ENCODE data around the gene RPL29. TPM values are rescaled to one million over a fixed set of nuclear protein-coding genes. Genes with fewer than 3 reads are reported as not detected.

The RPL29 gene
- total and polyA plus RNA-seq, 2 of the 8 experiments (the other 6 are each of a cell fraction or from before 2014, with no cell fraction given) = 1,467 to 2,660 TPM

DNA sequence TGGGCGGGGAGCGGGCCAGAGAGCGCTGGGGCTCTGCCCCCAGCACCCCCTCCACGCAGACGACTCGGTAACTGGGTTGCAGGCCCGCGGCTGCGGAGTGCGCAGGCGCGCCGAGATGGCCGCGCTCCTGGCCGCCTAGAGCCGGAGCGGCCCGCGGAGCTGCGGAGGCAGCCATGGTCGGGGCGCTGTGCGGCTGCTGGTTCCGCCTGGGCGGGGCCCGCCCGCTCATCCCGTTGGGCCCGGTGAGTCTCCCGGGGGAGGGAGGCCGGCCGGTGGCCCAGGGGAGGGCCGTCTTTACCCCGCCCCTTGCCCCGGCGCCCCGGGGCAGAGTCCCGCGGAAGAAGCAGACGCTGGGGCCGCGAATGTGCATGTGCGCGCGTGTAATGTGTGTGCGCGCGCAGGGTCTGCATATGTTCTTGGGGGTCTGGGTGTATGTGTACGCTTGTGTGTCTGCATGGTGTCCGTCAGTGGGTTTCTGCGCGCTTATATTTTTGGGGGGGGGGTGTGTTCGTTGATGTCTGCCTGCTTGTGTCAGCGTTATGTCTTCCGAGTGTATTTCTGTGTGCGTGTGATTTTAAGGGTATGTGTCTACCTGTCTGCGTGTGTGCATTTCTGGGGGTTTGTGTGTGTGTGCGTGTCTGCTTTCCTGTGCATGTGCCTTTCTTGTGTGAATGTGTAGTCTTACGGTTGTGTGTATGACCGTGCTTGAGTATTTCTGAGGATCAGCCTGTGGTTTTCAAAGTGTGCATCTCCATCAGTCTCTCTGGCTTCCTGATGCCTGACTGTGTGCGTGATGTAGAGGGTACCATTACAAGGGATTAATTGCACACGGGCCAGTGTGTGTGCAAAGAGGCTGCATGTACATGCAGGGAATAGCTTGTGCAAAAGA lies 20.5 kb downstream of the RPL29 start, which contains the start of gene ABHD14A (continued):
- TF ChIP-seq HDAC2 (IDR thresholded peaks at IDR 0.05; ENCODE audit: borderline replicate concordance in 1 of 2, low read depth in 2 of 2, low read length in 2 of 2) (no peak), CBX5 (IDR thresholded peaks at IDR 0.05; ENCODE audit: low read depth, low read length) (no peak), MAFK (IDR thresholded peaks at IDR 0.05; ENCODE audit: low read depth, low read length) (no peak), RAD21 (IDR thresholded peaks at IDR 0.05 in 1 of 2, conservative IDR thresholded peaks at IDR 0.05 in 1 of 2; ENCODE audit: low read depth in 2 of 2, low read length in 2 of 2) (no peak), GABPA (IDR thresholded peaks at IDR 0.05; ENCODE audit: borderline replicate concordance, insufficient read depth, low read length) (no peak), PHF8 (conservative IDR thresholded peaks at IDR 0.05; ENCODE audit: low read depth, low read length) (peak; percentile 20; the same call in 1 of the 2 replicates), CEBPB (IDR thresholded peaks at IDR 0.05; ENCODE audit: low read depth, low read length) (no peak), NRF1 (IDR thresholded peaks at IDR 0.05; ENCODE audit: low read depth, low read length) (no peak), ATF2 (IDR thresholded peaks at IDR 0.05; ENCODE audit: low read length) (no peak), RXRA (IDR thresholded peaks at IDR 0.05; ENCODE audit: insufficient read depth, low read depth, low read length) (no peak), POU5F1 (IDR thresholded peaks at IDR 0.05; ENCODE audit: low read depth, low read length) (no peak), CHD2 (IDR thresholded peaks at IDR 0.05; ENCODE audit: low read length) (no peak), ASH2L (IDR thresholded peaks at IDR 0.05; ENCODE audit: low read length) (peak; percentile 29), SP2 (IDR thresholded peaks at IDR 0.05; ENCODE audit: low read length) (no peak)
